ENCODE measurements around the gene ZNF148.

- no peak for TF ChIP-seq CTCF (IDR thresholded peaks at IDR 0.05)
- TF ChIP-seq ZFX (IDR thresholded peaks at IDR 0.05; ENCODE audit: borderline replicate concordance): no peak
Measured at GRCh38 chr3:125278155-125278554, 97.0 kb downstream of the ZNF148 start.

Data from 22Rv1 (cell line).